GM10266 (cell line): Measurements from ENCODE around the gene LAPTM4A.
"Not testable (repeated sequence)": the region's sequence is repeated elsewhere in the genome, so short reads cannot be mapped to it uniquely, and the experiment has no call there.

Experiments used
- DNase-seq: peaks from one replicate; pipeline ENCODE4 v3.0.0; 2012; ENCODE audit errors: extremely low spot score
- CTCF ChIP-seq: IDR thresholded peaks from 2 replicates; pipeline ENCODE4 v1.5.1; 2012; ENCODE audit warnings: mild to moderate bottlenecking, low read depth; ENCODE audit not compliant: control insufficient read depth, insufficient read depth; ENCODE audit errors: missing control alignments

Gene LAPTM4A

GRCh38 chr2:20049637-20050036 lies 1.8 kb downstream of the LAPTM4A start:
- no peak for TF ChIP-seq CTCF
- DNase-seq, result no peak

GRCh38 chr2:20048488-20049448 lies 2.7 kb downstream of the LAPTM4A start:
- DNase-seq, result no peak

GRCh38 chr2:20045712-20046292 lies 5.6 kb downstream of the LAPTM4A start:
- not testable (repeated sequence) for DNase-seq

More at GRCh38 chr2:20048488-20049448, 2.7 kb downstream of the LAPTM4A start:
- no peak for TF ChIP-seq CTCF

- no peak for DNase-seq
- no peak for TF ChIP-seq CTCF
These were observed 6.7 kb downstream of the LAPTM4A start for GRCh38 chr2:20044778-20045177.

- no peak for TF ChIP-seq CTCF
- DNase-seq, result no peak
These were observed 8.9 kb downstream of the LAPTM4A start for GRCh38 chr2:20042531-20042930.

GRCh38 chr2:20040489-20041172 lies 10.8 kb downstream of the LAPTM4A start:
- no peak for DNase-seq
- no peak for TF ChIP-seq CTCF

- no peak for DNase-seq
These were observed 13.8 kb downstream of the LAPTM4A start for GRCh38 chr2:20037660-20038059.

More at GRCh38 chr2:20037660-20038059, 13.8 kb downstream of the LAPTM4A start:
- TF ChIP-seq CTCF, result no peak
